Measurements from ENCODE around the gene DPAGT1.

DNA sequence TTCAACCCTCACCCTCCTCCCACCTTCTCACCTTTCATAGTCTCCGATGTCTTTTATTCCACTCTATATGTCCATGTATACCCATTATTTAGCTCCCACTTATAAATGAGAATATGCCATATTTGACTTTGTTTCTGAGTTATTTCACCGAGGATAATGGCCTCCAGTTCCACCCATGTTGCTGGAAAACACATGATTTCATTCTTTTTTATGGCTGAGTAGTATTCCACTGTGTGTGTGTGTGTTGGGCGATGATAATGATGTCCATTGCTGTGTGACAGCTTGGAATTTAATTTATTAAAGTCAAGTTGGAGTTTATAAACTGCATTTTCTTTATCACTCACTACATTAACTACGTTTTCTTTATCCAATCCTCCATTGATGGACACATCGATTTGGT is 16.6 kb upstream of the DPAGT1 start:
- TF ChIP-seq, protein P1, sequence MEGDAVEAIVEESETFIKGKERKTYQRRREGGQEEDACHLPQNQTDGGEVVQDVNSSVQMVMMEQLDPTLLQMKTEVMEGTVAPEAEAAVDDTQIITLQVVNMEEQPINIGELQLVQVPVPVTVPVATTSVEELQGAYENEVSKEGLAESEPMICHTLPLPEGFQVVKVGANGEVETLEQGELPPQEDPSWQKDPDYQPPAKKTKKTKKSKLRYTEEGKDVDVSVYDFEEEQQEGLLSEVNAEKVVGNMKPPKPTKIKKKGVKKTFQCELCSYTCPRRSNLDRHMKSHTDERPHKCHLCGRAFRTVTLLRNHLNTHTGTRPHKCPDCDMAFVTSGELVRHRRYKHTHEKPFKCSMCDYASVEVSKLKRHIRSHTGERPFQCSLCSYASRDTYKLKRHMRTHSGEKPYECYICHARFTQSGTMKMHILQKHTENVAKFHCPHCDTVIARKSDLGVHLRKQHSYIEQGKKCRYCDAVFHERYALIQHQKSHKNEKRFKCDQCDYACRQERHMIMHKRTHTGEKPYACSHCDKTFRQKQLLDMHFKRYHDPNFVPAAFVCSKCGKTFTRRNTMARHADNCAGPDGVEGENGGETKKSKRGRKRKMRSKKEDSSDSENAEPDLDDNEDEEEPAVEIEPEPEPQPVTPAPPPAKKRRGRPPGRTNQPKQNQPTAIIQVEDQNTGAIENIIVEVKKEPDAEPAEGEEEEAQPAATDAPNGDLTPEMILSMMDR (conservative IDR thresholded peaks at IDR 0.05), result no peak
- no peak for TF ChIP-seq ZFX (IDR thresholded peaks at IDR 0.05)
